HepG2 (cell line): ENCODE measurements around the gene TGM2. TPM values are rescaled to one million over a fixed set of nuclear protein-coding genes. Genes with fewer than 3 reads are reported as not detected.

Experiments used
- ESRRA ChIP-seq: sonication (generic); formaldehyde crosslinking; IDR thresholded peaks from 2 replicates; pipeline ENCODE4 v1.5.1; 2020; ENCODE audit warnings: mild to moderate bottlenecking, low read depth, missing genetic modification reagents
- HMG20B ChIP-seq: conservative IDR thresholded peaks from 2 replicates; pipeline ENCODE4 v1.6.1; 2016; ENCODE audit warnings: missing genetic modification reagents, missing compliant biosample characterization
- IKZF1 ChIP-seq: fragments of 450-650 bp; IDR thresholded peaks from 2 replicates; pipeline ENCODE4 v1.7.1; 2016
- IKZF4 ChIP-seq: sonication (generic); formaldehyde crosslinking; IDR thresholded peaks from 2 replicates; pipeline ENCODE4 v1.5.1; 2020; ENCODE audit warnings: borderline replicate concordance, mild to moderate bottlenecking, low read depth, missing genetic modification reagents; ENCODE audit errors: not compliant biosample characterization
- KIAA2018 ChIP-seq: sonication (generic); formaldehyde crosslinking; IDR thresholded peaks from 2 replicates; pipeline ENCODE4 v1.5.0; 2020; ENCODE audit warnings: mild to moderate bottlenecking, missing genetic modification reagents, borderline replicate concordance
- PHF20 ChIP-seq: sonication (generic); formaldehyde crosslinking; IDR thresholded peaks from 2 replicates; pipeline ENCODE4 v1.5.0; 2020; ENCODE audit warnings: mild to moderate bottlenecking, missing genetic modification reagents
- SMYD3 ChIP-seq: sonication (generic); formaldehyde crosslinking; IDR thresholded peaks from 2 replicates; pipeline ENCODE4 v1.8.1; 2023; ENCODE audit warnings: mild to moderate bottlenecking, missing genetic modification reagents
- SRY ChIP-seq: sonication (generic); formaldehyde crosslinking; IDR thresholded peaks from 2 replicates; pipeline ENCODE4 v1.8.0; 2022; ENCODE audit warnings: mild to moderate bottlenecking, missing genetic modification reagents
- TFDP2 ChIP-seq: sonication (generic); formaldehyde crosslinking; IDR thresholded peaks from 2 replicates; pipeline ENCODE4 v1.4.0; 2020; ENCODE audit warnings: missing genetic modification reagents
- TGIF2 ChIP-seq: IDR thresholded peaks from 2 replicates; pipeline ENCODE4 v1.6.1; 2016; ENCODE audit warnings: control low read depth, missing compliant biosample characterization
- THAP7 ChIP-seq: sonication (generic); formaldehyde crosslinking; IDR thresholded peaks from 2 replicates; pipeline ENCODE4 v1.8.1; 2023; ENCODE audit warnings: mild to moderate bottlenecking, missing genetic modification reagents
- ZFP37 ChIP-seq: sonication (generic); formaldehyde crosslinking; IDR thresholded peaks from 2 replicates; pipeline ENCODE4 v1.4.0; 2020; ENCODE audit warnings: missing genetic modification reagents, borderline replicate concordance
- ZNF224 ChIP-seq: sonication (generic); formaldehyde crosslinking; IDR thresholded peaks from 2 replicates; pipeline ENCODE4 v1.5.0; 2020; ENCODE audit warnings: mild to moderate bottlenecking, missing genetic modification reagents
- ZNF546 ChIP-seq: sonication (generic); formaldehyde crosslinking; conservative IDR thresholded peaks from 2 replicates; pipeline ENCODE4 v1.8.1; 2023; ENCODE audit warnings: mild to moderate bottlenecking, missing genetic modification reagents
- ZNF660 ChIP-seq: sonication (generic); formaldehyde crosslinking; IDR thresholded peaks from 2 replicates; pipeline ENCODE4 v1.5.1; 2020; ENCODE audit warnings: mild to moderate bottlenecking, low read depth, missing genetic modification reagents, borderline replicate concordance
- ZNF747 ChIP-seq: sonication (generic); formaldehyde crosslinking; IDR thresholded peaks from 2 replicates; pipeline ENCODE4 v1.8.1; 2023; ENCODE audit warnings: missing genetic modification reagents, mild to moderate bottlenecking, borderline replicate concordance
- polyA plus RNA-seq, 8 experiments: library from polyadenylated mRNA; depleted of rRNA in 3 of 8; stranded (reverse) in 7 of 8; unstranded in 1 of 8; fragments of >200 nt; fragmentation: Illumina TruSeq in 4 of 8; extraction: Trizol in 4 of 8; gene quantifications; 2 replicates each; pipeline versions ENCODE4 v1.2.1 to v1.2.3, GENCODE V29; 2011 to 2016; ENCODE audit warnings: low read depth in 4 of 8, missing spikeins in 1 of 8, mixed read lengths in 1 of 8; ENCODE audit not compliant: insufficient read depth in 1 of 8
- total RNA-seq, 5 experiments: library from RNA; depleted of rRNA; stranded (reverse); fragments of >200 nt; fragmentation: Illumina TruSeq; extraction: Trizol; gene quantifications; 2 replicates each; pipeline ENCODE4 v1.2.3, GENCODE V29; 2016; ENCODE audit warnings: low read depth in 1 of 5
- TF ChIP-seq, protein P1 (sequence below): sonication (generic); formaldehyde crosslinking; IDR thresholded peaks from 2 replicates; pipeline ENCODE4 v1.5.1; 2020; ENCODE audit warnings: mild to moderate bottlenecking, missing genetic modification reagents

TGM2 gene
- total and polyA plus RNA-seq, 2 of the 13 experiments (the other 11 are each of a cell fraction or from before 2014, with no cell fraction given): 4.2 to 46.4 TPM

DNA sequence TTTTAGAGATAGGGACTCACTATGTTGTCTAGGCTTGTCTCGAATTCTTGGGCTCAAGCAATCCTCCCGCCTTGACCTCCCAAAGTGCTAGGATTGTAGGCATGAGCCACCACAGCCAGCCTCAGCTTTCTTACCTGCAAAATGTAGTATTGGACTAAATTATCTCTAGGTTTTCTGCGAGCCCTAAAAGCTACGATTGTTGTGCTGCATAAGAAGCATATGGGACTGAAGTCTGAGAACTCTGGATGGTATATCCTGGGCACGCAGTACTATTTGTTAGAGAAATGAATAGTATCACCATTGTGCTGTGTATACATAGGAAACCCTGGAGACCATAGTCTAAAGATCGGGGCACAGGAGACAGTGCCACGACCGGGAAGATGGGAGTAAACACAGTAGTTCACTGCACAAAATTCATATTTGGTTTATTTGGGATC lies 71.4 kb downstream of the TGM2 start (continued):
- TF ChIP-seq, protein P1, sequence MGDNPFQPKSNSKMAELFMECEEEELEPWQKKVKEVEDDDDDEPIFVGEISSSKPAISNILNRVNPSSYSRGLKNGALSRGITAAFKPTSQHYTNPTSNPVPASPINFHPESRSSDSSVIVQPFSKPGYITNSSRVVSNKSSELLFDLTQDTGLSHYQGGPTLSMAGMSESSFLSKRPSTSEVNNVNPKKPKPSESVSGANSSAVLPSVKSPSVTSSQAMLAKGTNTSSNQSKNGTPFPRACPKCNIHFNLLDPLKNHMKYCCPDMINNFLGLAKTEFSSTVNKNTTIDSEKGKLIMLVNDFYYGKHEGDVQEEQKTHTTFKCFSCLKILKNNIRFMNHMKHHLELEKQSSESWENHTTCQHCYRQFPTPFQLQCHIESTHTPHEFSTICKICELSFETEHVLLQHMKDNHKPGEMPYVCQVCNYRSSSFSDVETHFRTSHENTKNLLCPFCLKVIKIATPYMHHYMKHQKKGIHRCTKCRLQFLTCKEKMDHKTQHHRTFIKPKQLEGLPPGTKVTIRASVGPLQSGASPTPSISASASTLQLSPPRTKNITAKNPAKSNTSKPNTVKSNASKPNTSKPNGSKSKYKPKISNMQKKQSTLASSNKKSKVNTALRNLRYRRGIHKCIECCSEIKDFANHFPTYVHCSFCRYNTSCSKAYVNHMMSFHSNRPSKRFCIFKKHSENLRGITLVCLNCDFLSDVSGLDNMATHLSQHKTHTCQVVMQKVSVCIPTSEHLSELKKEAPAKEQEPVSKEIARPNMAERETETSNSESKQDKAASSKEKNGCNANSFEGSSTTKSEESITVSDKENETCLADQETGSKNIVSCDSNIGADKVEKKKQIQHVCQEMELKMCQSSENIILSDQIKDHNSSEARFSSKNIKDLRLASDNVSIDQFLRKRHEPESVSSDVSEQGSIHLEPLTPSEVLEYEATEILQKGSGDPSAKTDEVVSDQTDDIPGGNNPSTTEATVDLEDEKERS (CRISPR knock-in tag): no peak
- TF ChIP-seq ESRRA (0 out of 2 replicates have a peak, but pooled peaks have one; percentile 47), PHF20 (no peak), HMG20B (no peak), ZNF224 (CRISPR knock-in tag) (no peak), KIAA2018 (CRISPR knock-in tag) (no peak), SMYD3 (CRISPR knock-in tag) (0 out of 2 replicates have a peak, but pooled peaks have one; percentile 39), TGIF2 (CRISPR knock-in tag) (0 out of 2 replicates have a peak, but pooled peaks have one; percentile 20), SRY (no peak), IKZF4 (CRISPR knock-in tag) (no peak), ZNF660 (no peak), ZFP37 (CRISPR knock-in tag) (no peak), TFDP2 (CRISPR knock-in tag) (no peak), ZNF546 (no peak), THAP7 (CRISPR knock-in tag) (no peak), IKZF1 (no peak), ZNF747 (CRISPR knock-in tag) (no peak)
